OCI-LY7 (cell line): ENCODE results near the gene HDHD2. TPM values are rescaled to one million over a fixed set of nuclear protein-coding genes. Genes with fewer than 3 reads are reported as not detected.
"Not testable (repeated sequence)": the region's sequence is repeated elsewhere in the genome, so short reads cannot be mapped to it uniquely, and the experiment has no call there.

Experiments used
- BruUV-seq: library from RNA; stranded (reverse); fragments of 400-500 nt; replicated peaks from 2 replicates; lab custom pipeline; 2021; lab: Mats Ljungman, UMichigan
- CTCF ChIA-PET: fragments of 300-600 bp; sonication (Branson Sonifier 250); formaldehyde crosslinking; loops from one replicate; lab custom pipeline; 2022; ENCODE audit warnings: antibody characterized with exemption; ENCODE audit not compliant: unreplicated experiment; lab: Charles Lee
- POLR2A ChIA-PET: fragments of 300-600 bp; sonication (Branson Sonifier 250); formaldehyde crosslinking; loops from one replicate; lab custom pipeline; 2022; ENCODE audit warnings: antibody characterized with exemption; lab: Charles Lee
- DNase-seq: peaks from one replicate; pipeline ENCODE4 v3.0.0-alpha.2; 2015; ENCODE audit warnings: low spot score
- H2AFZ ChIP-seq: fragments of 200-600 bp; sonication (generic), shearing (Covaris generic); 2 replicates; pipeline ENCODE4 v1.6.1; 2014; ENCODE audit warnings: mild to moderate bottlenecking, antibody characterized with exemption, low read length, moderate library complexity
- H3K27ac ChIP-seq: fragments of 200-600 bp; sonication (generic); 2 replicates; pipeline ENCODE4 v1.5.1; 2014; ENCODE audit warnings: mixed run types, low read depth, mild to moderate bottlenecking, moderate library complexity, low read length, inconsistent platforms; ENCODE audit not compliant: poor library complexity, severe bottlenecking
- H3K36me3 ChIP-seq: fragments of 200-600 bp; sonication (generic); 2 replicates; pipeline ENCODE4 v1.6.1; 2014; ENCODE audit warnings: mild to moderate bottlenecking, antibody characterized with exemption, low read length, moderate library complexity, mixed read lengths; ENCODE audit not compliant: insufficient read depth
- H3K4me1 ChIP-seq: fragments of 200-600 bp; sonication (generic); 2 replicates; pipeline ENCODE4 v1.5.1; 2014; ENCODE audit warnings: mild to moderate bottlenecking, low read length; ENCODE audit not compliant: insufficient read depth, poor library complexity, severe bottlenecking
- H3K4me2 ChIP-seq: fragments of 200-600 bp; sonication (generic); 2 replicates; pipeline ENCODE4 v1.6.1; 2014; ENCODE audit warnings: mild to moderate bottlenecking, low read length
- H3K4me3 ChIP-seq: fragments of 200-600 bp; sonication (generic); 2 replicates; pipeline ENCODE4 v1.5.1; 2014; ENCODE audit warnings: mild to moderate bottlenecking, low read depth, low read length; ENCODE audit not compliant: poor library complexity, severe bottlenecking
- H3K79me2 ChIP-seq: fragments of 200-600 bp; sonication (generic); 2 replicates; pipeline ENCODE4 v1.6.1; 2016; ENCODE audit warnings: low read depth, mild to moderate bottlenecking, low read length, moderate library complexity, mixed read lengths; ENCODE audit not compliant: insufficient read depth
- H3K9me2 ChIP-seq: fragments of 200-600 bp; sonication (generic); 2 replicates; pipeline ENCODE4 v1.6.1; 2016; ENCODE audit warnings: mild to moderate bottlenecking, low read length, mixed read lengths; ENCODE audit not compliant: insufficient read depth
- H3K9me3 ChIP-seq: fragments of 200-600 bp; sonication (generic); 2 replicates; pipeline ENCODE4 v1.6.1; 2014; ENCODE audit warnings: mild to moderate bottlenecking, mixed run types, low read length, mixed read lengths
- H4K20me1 ChIP-seq: fragments of 200-600 bp; sonication (generic); 2 replicates; pipeline ENCODE4 v1.6.1; 2014; ENCODE audit warnings: mild to moderate bottlenecking, antibody characterized with exemption, low read length, moderate library complexity, mixed read lengths; ENCODE audit not compliant: insufficient read depth
- CTCF ChIP-seq: fragments of 200-600 bp; sonication (generic); conservative IDR thresholded peaks from 2 replicates; pipeline ENCODE4 v1.5.1; 2014; ENCODE audit warnings: mild to moderate bottlenecking, antibody characterized with exemption, low read length, moderate library complexity, mixed read lengths
- EZH2phosphoT487 ChIP-seq: fragments of 200-600 bp; sonication (generic); IDR thresholded peaks from 2 replicates; pipeline ENCODE4 v1.6.1; 2018; ENCODE audit warnings: low read depth, borderline replicate concordance, mild to moderate bottlenecking, mixed run types, antibody characterized with exemption, low read length, moderate library complexity, mixed read lengths
- intact Hi-C: fragments of 100-400 bp; cut with micrococcal nuclease; formaldehyde crosslinking; loops from one replicate; pipeline ENCODE4 v1.10.0; 2022; ENCODE audit not compliant: unreplicated experiment
- total RNA-seq, 2 experiments: library from RNA; depleted of rRNA in 1 of 2; stranded (reverse); fragments of >200 nt in 1 of 2; shearing (Covaris generic) in 1 of 2; gene quantifications; 2 replicates each; pipeline ENCODE4 v1.2.3, GENCODE V29; 2014 to 2022

Gene HDHD2
- total RNA-seq, 2 experiments from 2014 or later: 8.4 to 19.0 TPM

- Histone ChIP-seq H3K79me2 (no peaks in the 10 kb centered on the region), H3K9me3 (0 out of 2 replicates have a peak, but pooled peaks cover 12% of the 10 kb centered on the region), H3K9me2 (no peaks in the 10 kb centered on the region), H3K4me3 (no peak overlapping the region), H3K4me1 (no peaks in the 10 kb centered on the region), H3K36me3 (no peaks in the 10 kb centered on the region), H3K27ac (no peak overlapping the region), H2AFZ (no peak overlapping the region), H4K20me1 (no peaks in the 10 kb centered on the region), H3K4me2 (no peak overlapping the region)
- intact Hi-C loops: no loop called here
- ChIA-PET CTCF (no interaction called here), POLR2A (no interaction called here)
- no peak for DNase-seq
- no TSS peak for BruUV-seq
- TF ChIP-seq CTCF: no peak
- no peak for TF ChIP-seq EZH2phosphoT487
These were observed 37.4 kb upstream of the HDHD2 start for GRCh38 chr18:47187721-47188120.

GRCh38 chr18:47184419-47185050, 34.2 kb upstream of the HDHD2 start:
- peak; percentile 70 for DNase-seq
- no peaks in the 10 kb centered on the region for H3K9me2 ChIP-seq
- H3K79me2 ChIP-seq: no peaks in the 10 kb centered on the region
- no peak overlapping the region for H2AFZ ChIP-seq
- H3K4me2 ChIP-seq: no peak overlapping the region
- no TSS peak for BruUV-seq
- CTCF ChIA-PET: no interaction called here
- H3K4me1 ChIP-seq: peaks cover 8% of the 10 kb centered on the region
- POLR2A ChIA-PET: no interaction called here
- no peaks in the 10 kb centered on the region for H4K20me1 ChIP-seq
- no peak overlapping the region for H3K27ac ChIP-seq
- intact Hi-C loops: no loop called here
- H3K4me3 ChIP-seq: no peak overlapping the region
- 0 out of 2 replicates have a peak, but pooled peaks cover 12% of the 10 kb centered on the region for H3K9me3 ChIP-seq
- TF ChIP-seq CTCF: no peak
- no peaks in the 10 kb centered on the region for H3K36me3 ChIP-seq

DNA sequence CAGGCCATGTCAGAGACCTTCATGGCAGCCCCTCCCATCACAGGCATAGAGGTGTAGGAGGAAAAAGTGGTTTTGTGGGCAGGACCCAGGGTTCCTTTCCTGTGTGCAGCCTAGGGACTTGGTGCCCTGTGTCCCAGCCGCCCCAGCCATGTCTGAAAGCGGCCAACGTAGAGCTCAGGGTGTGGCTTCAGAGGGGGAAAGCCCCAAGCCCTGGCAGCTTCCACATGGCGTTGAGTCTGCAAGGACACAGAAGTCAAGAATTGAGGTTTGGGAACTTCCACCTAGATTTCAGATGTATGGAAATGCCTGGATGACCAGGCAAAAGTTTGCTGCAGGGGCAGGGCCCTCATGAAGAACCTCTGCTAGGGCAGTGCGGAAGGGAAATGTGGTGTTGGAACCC, 31.9 kb upstream of the HDHD2 start:
- H3K4me1 ChIP-seq, H4K20me1 ChIP-seq, H3K9me2 ChIP-seq, H3K27ac ChIP-seq, DNase-seq, H3K79me2 ChIP-seq, POLR2A ChIA-PET, BruUV-seq, CTCF ChIA-PET, H3K4me2 ChIP-seq, intact Hi-C loops, H3K4me3 ChIP-seq, H3K36me3 ChIP-seq, H2AFZ ChIP-seq: not testable (repeated sequence)
- H3K9me3 ChIP-seq: 0 out of 2 replicates have a peak, but pooled peaks cover 12% of the 10 kb centered on the region
